Lower lobe of right lung (tissue), 2 donors: ENCODE data around the gene HOXB9. TPM values are rescaled to one million over a fixed set of nuclear protein-coding genes. Genes with fewer than 3 reads are reported as not detected.

Experiments used
- ATAC-seq, 2 donors: fragments of 200-7000 bp; cut with Tn5 transposase; one replicate each; pipeline ENCODE4 v1.9.1; 2020 to 2022; ENCODE audit warnings: mild to moderate bottlenecking in 2 of 2, moderate library complexity in 2 of 2
- DNase-seq: peaks from one replicate; pipeline ENCODE4 v3.0.0-alpha.2; 2020
- H3K27ac ChIP-seq: fragments of 200-600 bp; one replicate; pipeline ENCODE4 v1.8.0; 2022
- H3K27me3 ChIP-seq: fragments of 200-600 bp; one replicate; pipeline ENCODE4 v1.8.0; 2022; ENCODE audit warnings: low read depth
- H3K36me3 ChIP-seq: fragments of 200-600 bp; one replicate; pipeline ENCODE4 v1.8.0; 2022; ENCODE audit warnings: mild to moderate bottlenecking
- H3K4me1 ChIP-seq: fragments of 200-600 bp; one replicate; pipeline ENCODE4 v1.8.0; 2022
- H3K4me3 ChIP-seq: fragments of 200-600 bp; one replicate; pipeline ENCODE4 v1.8.0; 2022; ENCODE audit warnings: mild to moderate bottlenecking
- H3K9me3 ChIP-seq: fragments of 200-600 bp; one replicate; pipeline ENCODE4 v1.8.0; 2022
- intact Hi-C: fragments of 100-400 bp; cut with DNase I; formaldehyde crosslinking; loops from one replicate; pipeline ENCODE4 v1.11.0; 2022
- total RNA-seq: library from RNA; stranded (reverse); fragmentation: NEBNext Ultra II Directional; extraction: Animal tissue kit (Norgen Biotek cat#: 25700); gene quantifications from one replicate; pipeline ENCODE4 v1.2.1, GENCODE V29; 2021
- TF ChIP-seq, protein P1 (sequence below): fragments of 200-600 bp; IDR thresholded peaks from one replicate; pipeline ENCODE4 v1.8.0; 2022; ENCODE audit warnings: antibody characterized with exemption, mild to moderate bottlenecking
- donor health status: DM: no; HTN: yes; CAD: no; lungs with severe emphysema.

HOXB9 gene
- total RNA-seq, 1 donor from 2014 or later: not detected

DNA sequence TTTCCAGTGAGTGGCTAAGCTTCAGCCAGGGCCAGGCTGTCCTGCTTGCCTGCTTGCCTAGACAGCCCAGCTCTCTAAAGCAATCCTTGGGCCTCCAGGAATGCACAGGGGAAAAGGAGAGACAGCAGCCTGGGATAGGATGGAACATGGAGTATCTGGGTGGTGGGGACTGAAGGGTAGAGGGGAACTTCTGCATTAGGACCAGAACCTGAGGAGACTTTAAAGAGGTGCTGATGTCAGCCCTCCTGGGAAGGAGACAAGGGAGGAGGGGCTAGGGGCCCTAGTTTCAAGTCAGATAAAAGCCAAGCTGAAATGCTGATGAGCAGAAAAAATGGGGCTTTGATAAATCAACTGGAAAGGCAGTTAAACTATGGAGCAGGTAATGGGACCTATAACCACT, 17.1 kb downstream of the HOXB9 start:
- intact Hi-C loops: no loop called here
- Histone ChIP-seq H3K27ac (no peak overlapping the region), H3K27me3 (peaks cover 99% of the 10 kb centered on the region), H3K4me1 (peaks cover 33% of the 10 kb centered on the region), H3K9me3 (no peaks in the 10 kb centered on the region), H3K4me3 (no peak overlapping the region), H3K36me3 (no peaks in the 10 kb centered on the region)
- ATAC-seq (no peak), DNase-seq (no peak)
- TF ChIP-seq, protein P1, sequence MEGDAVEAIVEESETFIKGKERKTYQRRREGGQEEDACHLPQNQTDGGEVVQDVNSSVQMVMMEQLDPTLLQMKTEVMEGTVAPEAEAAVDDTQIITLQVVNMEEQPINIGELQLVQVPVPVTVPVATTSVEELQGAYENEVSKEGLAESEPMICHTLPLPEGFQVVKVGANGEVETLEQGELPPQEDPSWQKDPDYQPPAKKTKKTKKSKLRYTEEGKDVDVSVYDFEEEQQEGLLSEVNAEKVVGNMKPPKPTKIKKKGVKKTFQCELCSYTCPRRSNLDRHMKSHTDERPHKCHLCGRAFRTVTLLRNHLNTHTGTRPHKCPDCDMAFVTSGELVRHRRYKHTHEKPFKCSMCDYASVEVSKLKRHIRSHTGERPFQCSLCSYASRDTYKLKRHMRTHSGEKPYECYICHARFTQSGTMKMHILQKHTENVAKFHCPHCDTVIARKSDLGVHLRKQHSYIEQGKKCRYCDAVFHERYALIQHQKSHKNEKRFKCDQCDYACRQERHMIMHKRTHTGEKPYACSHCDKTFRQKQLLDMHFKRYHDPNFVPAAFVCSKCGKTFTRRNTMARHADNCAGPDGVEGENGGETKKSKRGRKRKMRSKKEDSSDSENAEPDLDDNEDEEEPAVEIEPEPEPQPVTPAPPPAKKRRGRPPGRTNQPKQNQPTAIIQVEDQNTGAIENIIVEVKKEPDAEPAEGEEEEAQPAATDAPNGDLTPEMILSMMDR: no peak

DNA sequence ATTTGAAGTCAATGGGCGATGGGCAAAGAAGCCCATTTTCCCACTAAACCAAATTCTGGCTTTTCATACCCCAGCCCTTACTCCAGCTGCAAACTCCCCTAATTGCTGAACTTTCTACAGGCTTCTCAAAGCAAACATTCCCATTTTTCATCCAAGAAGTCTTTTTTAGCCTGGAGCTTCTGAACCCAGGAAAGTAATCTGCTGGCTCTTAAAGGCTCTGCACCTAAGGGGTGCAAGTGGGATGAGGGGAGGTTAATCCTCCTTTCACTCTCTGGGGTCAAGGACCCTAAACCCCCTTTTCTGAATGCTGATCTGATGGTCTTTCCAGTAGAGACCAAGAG, 17.7 kb downstream of the HOXB9 start:
- ATAC-seq (no peak), DNase-seq (no peak)
- intact Hi-C loops: no loop called here
- Histone ChIP-seq H3K36me3 (no peaks in the 10 kb centered on the region), H3K4me1 (peaks cover 30% of the 10 kb centered on the region), H3K27me3 (peaks cover 99% of the 10 kb centered on the region), H3K4me3 (no peak overlapping the region), H3K27ac (no peak overlapping the region), H3K9me3 (no peaks in the 10 kb centered on the region)
- TF ChIP-seq, protein P1: no peak

DNA sequence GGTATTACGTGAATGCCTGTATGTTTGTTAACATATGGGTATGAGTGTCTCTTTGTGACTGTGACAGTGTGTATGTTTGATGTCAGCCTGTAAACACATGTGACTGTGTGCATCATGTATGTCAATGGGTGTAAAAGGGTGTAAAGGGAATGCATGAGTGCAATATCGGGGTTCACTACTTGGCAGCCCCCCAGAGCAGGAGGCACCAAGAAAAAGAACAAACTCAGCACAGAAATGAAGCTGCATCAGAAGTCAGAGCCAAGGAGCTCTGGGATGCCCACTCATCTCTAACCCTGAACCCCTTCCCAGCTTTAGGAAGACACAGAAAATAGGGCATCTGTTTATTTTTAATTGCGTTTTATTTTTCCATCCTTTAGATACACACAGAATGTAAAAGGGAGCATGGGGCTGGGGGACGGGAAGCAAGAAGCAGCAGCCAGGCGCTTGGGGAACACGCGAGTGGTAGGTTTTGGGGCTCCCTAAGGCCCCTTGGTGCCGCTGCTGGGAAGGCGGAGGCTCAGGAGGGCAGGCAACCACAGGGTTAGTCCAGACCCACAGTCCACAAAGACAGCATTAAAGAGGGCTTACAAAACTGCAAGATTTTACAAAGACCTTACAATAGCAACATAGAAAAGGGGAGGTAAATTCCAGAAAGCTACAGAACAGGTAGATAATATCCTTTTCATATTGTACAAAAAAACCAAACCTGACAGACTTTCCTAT, 19.1 kb downstream of the HOXB9 start:
- intact Hi-C loops: no loop called here
- Histone ChIP-seq H3K9me3 (no peaks in the 10 kb centered on the region), H3K36me3 (no peaks in the 10 kb centered on the region), H3K4me3 (no peak overlapping the region), H3K27me3 (peaks cover 100% of the 10 kb centered on the region), H3K4me1 (peaks cover 31% of the 10 kb centered on the region), H3K27ac (no peak overlapping the region)
- no peak for ATAC-seq
- TF ChIP-seq, protein P1: no peak
- DNase-seq: no peak

DNA sequence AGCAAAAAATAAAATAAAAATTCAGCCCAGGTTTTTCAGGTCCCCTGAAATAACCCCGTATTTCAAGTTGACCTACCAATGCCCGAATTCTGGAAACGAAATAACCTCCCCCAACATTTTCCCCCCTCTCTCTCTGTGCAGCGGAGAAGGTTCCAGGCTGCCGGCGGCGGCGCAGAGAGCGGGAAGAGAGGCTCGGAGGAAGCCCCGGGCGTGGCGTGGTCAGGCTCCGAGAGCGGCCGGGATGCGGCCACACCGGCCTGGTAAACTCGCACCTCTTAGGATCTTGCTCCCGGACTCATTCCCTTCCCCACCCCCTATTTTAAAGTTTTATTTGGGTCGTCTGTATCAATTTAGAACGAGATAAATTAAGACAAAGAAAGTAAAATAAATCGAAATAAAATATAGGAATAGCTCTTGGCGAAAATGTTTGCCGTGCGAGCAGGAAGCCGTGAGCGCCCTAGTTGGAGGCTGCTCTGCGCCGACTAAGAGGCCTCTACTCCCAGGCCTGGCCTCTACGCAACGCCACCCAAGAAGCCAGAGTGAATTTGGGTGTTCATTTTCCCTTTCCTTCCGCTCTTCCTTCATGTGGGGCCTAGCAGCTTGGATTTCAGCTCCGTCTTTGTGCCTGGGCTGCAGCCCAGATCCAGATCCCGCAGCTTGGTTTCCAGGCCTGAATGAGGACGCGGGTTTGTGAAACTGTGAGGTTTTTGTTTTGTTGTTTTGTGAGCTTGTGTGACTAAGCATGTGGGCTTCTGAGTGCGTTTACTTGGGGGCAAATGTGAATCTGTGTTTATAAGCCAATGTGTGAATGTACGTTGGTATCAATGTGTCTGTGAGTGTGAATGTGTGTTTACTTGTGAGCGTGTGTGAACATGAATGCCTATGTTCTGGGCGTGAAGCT, 19.9 kb downstream of the HOXB9 start:
- peaks cover 100% of the 10 kb centered on the region for H3K27me3 ChIP-seq
- H3K9me3 ChIP-seq: no peaks in the 10 kb centered on the region
- no peak overlapping the region for H3K27ac ChIP-seq
- H3K36me3 ChIP-seq: no peaks in the 10 kb centered on the region
- intact Hi-C loops: no loop called here
- no peak for DNase-seq
- H3K4me3 ChIP-seq: no peak overlapping the region
- no peak for ATAC-seq
- TF ChIP-seq, protein P1: no peak
- peaks cover 24% of the 10 kb centered on the region for H3K4me1 ChIP-seq

DNA sequence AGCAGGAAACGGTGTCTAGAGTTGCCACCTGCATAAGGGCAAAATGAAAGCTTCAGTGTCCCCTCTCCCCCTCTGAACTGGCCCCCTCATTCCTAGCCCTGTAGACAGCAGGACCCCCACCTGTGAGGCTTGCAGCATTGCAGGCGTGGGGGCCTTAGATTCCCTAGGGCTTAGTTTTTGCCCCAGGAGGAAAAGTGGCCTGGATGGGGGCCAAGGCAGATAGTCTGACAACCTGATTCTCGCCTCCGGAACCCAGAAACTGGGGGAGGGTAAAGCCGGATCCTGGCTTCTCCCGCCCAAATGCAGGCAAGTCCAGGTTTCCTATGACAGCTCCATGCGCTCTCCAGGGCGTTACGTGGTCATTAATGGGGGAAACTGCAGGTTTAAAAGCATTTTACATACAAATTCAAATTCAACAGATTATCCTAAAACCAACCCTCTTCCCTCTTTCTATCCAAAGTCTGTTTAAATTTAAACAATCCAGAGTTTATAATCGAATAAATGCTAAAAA, 20.7 kb downstream of the HOXB9 start:
- no peak overlapping the region for H3K4me3 ChIP-seq
- H3K9me3 ChIP-seq: no peaks in the 10 kb centered on the region
- peaks cover 16% of the 10 kb centered on the region for H3K4me1 ChIP-seq
- intact Hi-C loops: no loop called here
- no peaks in the 10 kb centered on the region for H3K36me3 ChIP-seq
- H3K27me3 ChIP-seq: peaks cover 98% of the 10 kb centered on the region
- TF ChIP-seq, protein P1: no peak
- DNase-seq: no peak
- no peak overlapping the region for H3K27ac ChIP-seq
- ATAC-seq: no peak
